ENCODE results near the gene GTSE1.

GTSE1 gene

DNA sequence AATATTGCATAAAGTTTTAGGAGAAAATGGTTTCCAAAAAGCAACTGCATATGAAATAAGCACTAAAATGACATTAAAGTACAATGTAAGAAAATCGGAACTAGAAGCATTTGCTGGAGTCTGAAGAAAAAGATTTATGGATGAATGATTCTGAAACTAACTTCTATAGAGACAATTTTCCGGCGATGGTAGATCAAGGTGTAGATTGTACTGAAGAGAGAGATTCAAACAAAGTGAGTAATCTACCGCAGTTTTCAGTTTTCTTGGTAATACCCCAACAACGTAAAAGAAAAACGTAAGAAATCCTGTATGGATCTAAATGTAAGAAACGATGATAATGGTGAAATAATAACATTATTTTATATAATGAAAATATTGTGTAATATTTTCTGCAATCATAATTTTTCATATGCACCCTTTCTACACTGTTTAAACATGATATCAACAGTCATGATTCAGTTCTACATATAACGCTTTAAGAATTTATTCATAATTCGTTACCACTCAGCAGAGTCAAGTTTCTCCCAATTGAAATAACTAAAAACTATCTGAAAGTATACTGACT, 44.8 kb upstream of the GTSE1 start:
- H3K56ac ChIP-seq (ENCODE audit: low read length) = no peak overlapping the region
- no peak overlapping the region for H2BK5ac ChIP-seq (ENCODE audit: low read length)
- no peak overlapping the region for H3K4me3 ChIP-seq (ENCODE audit: low read length)
- H3K36me3 ChIP-seq (ENCODE audit: control insufficient read depth, insufficient read depth, low read length) = no peaks in the 10 kb centered on the region
- H3K4ac ChIP-seq (ENCODE audit: low read depth, low read length) = no peak overlapping the region
- no peak overlapping the region for H3K27ac ChIP-seq (ENCODE audit: low read depth, low read length)
- no peak overlapping the region for H3K23ac ChIP-seq (ENCODE audit: low read length)
- DNase-seq = no peak
- no peak overlapping the region for H3K18ac ChIP-seq (ENCODE audit: low read length)
- no peak overlapping the region for H3K4me2 ChIP-seq (ENCODE audit: low read length)
- H2AK5ac ChIP-seq (ENCODE audit: low read length) = no peak overlapping the region
- no peak overlapping the region for H4K8ac ChIP-seq (ENCODE audit: low read depth, low read length)
- H3K9ac ChIP-seq (ENCODE audit: low read length) = no peak overlapping the region
- no peak overlapping the region for H4K5ac ChIP-seq (ENCODE audit: low read length)
- H3K27me3 ChIP-seq (ENCODE audit: insufficient read depth, low read length, poor library complexity) = no peaks in the 10 kb centered on the region
- no peaks in the 10 kb centered on the region for H3K4me1 ChIP-seq (ENCODE audit: control insufficient read depth, low read depth, low read length)
- H3K79me1 ChIP-seq (ENCODE audit: low read length) = no peaks in the 10 kb centered on the region
- H3K79me2 ChIP-seq (ENCODE audit: control insufficient read depth, insufficient read depth, low read length) = no peaks in the 10 kb centered on the region
- 100% methylated on average over 2 of the region's 9 CpGs for WGBS (ENCODE audit: extremely low coverage, insufficient coverage, low lambda C conversion rate)
- no peak overlapping the region for H2BK15ac ChIP-seq (replicated peaks; ENCODE audit: low read depth)
- H2BK120ac ChIP-seq (ENCODE audit: low read depth, low read length) = no peak overlapping the region

DNA sequence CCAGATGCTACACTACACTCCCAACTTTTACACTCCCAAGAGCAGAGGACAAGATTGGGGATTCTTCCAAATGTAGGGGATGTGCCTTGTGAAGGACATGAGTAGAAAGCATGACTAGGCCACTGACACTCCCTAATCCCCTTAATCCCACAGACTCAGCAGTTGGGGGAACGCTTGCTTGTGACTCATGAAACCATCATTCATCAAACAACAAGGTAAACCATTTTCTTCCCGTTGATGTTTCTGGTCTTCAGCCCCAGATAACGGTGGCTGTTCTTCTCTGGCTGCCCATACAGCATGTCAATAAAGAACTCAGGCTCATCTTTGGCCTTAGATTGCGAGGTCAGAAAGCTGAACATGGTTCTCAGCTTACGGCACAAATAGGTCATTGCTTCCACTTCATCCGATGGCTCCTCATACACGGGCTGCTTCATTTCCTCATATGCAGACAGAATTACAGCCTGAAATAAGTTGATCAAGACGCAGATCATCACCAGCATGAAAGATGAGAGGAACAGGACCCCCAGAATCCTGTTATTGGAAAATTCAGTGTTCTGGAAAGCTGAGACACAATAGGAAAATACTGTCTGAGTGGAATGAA, 40.2 kb upstream of the GTSE1 start:
- Histone ChIP-seq H3K79me1 (ENCODE audit: low read length) (no peaks in the 10 kb centered on the region), H2AK5ac (ENCODE audit: low read length) (no peak overlapping the region), H3K27ac (ENCODE audit: low read depth, low read length) (no peak overlapping the region), H3K23ac (ENCODE audit: low read length) (no peak overlapping the region), H3K18ac (ENCODE audit: low read length) (no peak overlapping the region), H3K56ac (ENCODE audit: low read length) (no peak overlapping the region), H3K4ac (ENCODE audit: low read depth, low read length) (no peak overlapping the region), H2BK5ac (ENCODE audit: low read length) (no peak overlapping the region), H3K4me2 (ENCODE audit: low read length) (no peak overlapping the region), H3K4me3 (ENCODE audit: low read length) (no peak overlapping the region), H3K9ac (ENCODE audit: low read length) (no peak overlapping the region), H2BK15ac (replicated peaks; ENCODE audit: low read depth) (no peak overlapping the region), H3K27me3 (ENCODE audit: insufficient read depth, low read length, poor library complexity) (peaks cover 2% of the 10 kb centered on the region), H4K5ac (ENCODE audit: low read length) (no peak overlapping the region), H3K36me3 (ENCODE audit: control insufficient read depth, insufficient read depth, low read length) (no peaks in the 10 kb centered on the region), H2BK120ac (ENCODE audit: low read depth, low read length) (no peak overlapping the region), H4K8ac (ENCODE audit: low read depth, low read length) (no peak overlapping the region), H3K79me2 (ENCODE audit: control insufficient read depth, insufficient read depth, low read length) (no peaks in the 10 kb centered on the region), H3K4me1 (ENCODE audit: control insufficient read depth, low read depth, low read length) (no peaks in the 10 kb centered on the region)
- no peak for DNase-seq
- no CpG with 5 or more reads among the region's 8 CpGs for WGBS (ENCODE audit: extremely low coverage, insufficient coverage, low lambda C conversion rate)

DNA sequence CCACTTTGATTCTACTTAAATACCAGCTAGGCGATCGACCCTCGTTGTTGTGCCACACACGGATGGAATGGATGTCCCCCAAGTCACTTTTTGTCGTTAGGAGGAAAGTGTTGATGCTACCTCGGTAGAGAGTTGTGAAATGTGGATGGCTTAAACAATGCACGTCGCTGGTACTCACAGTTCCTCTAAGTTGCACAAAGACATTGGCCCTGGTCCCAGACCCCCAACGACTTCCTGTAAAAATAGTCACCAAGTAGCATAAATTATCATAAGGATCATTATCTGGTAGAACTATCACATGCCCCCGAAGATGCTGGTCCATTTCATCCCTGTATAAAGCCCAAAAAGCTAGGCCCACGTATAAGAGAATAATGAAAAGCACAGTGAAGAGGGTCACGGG, 37.3 kb upstream of the GTSE1 start:
- Histone ChIP-seq H2BK15ac (replicated peaks; ENCODE audit: low read depth) (no peak overlapping the region), H3K27me3 (ENCODE audit: insufficient read depth, low read length, poor library complexity) (peaks cover 9% of the 10 kb centered on the region), H3K79me2 (ENCODE audit: control insufficient read depth, insufficient read depth, low read length) (no peaks in the 10 kb centered on the region), H2AK5ac (ENCODE audit: low read length) (no peak overlapping the region), H3K4ac (ENCODE audit: low read depth, low read length) (no peak overlapping the region), H2BK5ac (ENCODE audit: low read length) (no peak overlapping the region), H3K18ac (ENCODE audit: low read length) (no peak overlapping the region), H3K27ac (ENCODE audit: low read depth, low read length) (no peak overlapping the region), H3K4me3 (ENCODE audit: low read length) (no peak overlapping the region), H3K36me3 (ENCODE audit: control insufficient read depth, insufficient read depth, low read length) (no peaks in the 10 kb centered on the region), H3K23ac (ENCODE audit: low read length) (no peak overlapping the region), H2BK120ac (ENCODE audit: low read depth, low read length) (no peak overlapping the region), H3K79me1 (ENCODE audit: low read length) (no peaks in the 10 kb centered on the region), H3K4me2 (ENCODE audit: low read length) (no peak overlapping the region), H4K8ac (ENCODE audit: low read depth, low read length) (no peak overlapping the region), H3K56ac (ENCODE audit: low read length) (no peak overlapping the region), H3K9ac (ENCODE audit: low read length) (no peak overlapping the region), H4K5ac (ENCODE audit: low read length) (no peak overlapping the region), H3K4me1 (ENCODE audit: control insufficient read depth, low read depth, low read length) (no peaks in the 10 kb centered on the region)
- no peak for DNase-seq
- no CpG with 5 or more reads among the region's 12 CpGs for WGBS (ENCODE audit: extremely low coverage, insufficient coverage, low lambda C conversion rate)

DNA sequence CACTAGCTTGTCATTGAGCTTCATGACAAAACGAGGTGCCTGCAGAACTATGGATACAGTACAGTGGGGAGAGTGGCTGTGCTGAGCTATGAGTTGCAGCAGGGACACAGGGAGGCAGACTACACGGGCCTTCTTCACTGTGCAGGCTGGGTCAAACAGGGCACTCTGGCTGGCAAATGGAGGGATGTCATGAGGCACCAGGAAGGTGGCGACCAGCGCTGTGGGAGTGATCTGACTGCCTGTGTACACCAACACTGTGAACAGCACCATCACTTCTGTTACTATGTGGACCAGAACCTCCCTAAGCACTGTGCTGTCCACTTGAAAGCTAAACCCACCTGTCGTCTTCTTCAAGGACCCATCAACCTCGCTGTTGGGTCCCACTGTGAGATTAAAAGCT, 36.6 kb upstream of the GTSE1 start:
- DNase-seq = no peak
- H3K79me2 ChIP-seq (ENCODE audit: control insufficient read depth, insufficient read depth, low read length) = no peaks in the 10 kb centered on the region

DNA sequence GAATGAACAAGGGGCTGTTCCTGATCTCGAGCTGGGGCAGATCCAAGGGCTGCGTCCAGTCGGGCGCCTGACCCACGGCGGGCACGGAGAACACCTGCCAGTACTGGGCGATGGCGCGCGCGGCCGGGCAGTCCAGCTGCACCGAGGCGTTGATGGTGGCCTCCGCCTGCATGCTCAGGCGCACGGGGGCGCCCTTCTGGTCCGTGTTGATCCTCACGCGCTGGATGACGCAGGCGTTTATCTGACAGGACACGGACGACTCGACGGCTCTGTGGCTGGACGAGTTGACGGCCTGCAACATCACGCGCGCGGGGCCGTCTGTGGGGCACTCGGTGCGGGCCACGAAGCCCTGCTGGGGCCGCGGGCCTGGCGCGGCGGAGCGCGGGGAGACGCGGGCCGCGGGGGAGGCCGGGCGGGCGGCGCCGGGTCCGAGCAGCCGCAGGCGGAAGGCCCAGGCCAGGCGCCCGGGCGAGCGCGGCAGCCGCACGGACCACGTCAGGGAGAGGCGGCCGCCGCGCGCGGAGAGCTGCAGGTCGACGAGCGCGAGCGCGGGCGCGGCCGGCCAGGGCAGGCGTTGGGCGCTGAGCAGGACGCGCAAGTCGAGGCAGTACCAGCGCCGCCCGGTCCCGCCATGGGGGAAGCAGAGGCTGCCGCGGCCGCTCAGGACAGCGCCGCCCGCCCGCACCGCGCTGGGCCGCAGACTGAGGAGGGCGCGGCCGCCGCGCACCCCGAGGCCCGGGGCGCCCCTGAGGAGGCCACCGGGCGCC, 34.0 kb upstream of the GTSE1 start:
- H3K4me1 ChIP-seq (ENCODE audit: control insufficient read depth, low read depth, low read length) = no peaks in the 10 kb centered on the region
- peak overlapping the region; percentile 38 for H3K4me2 ChIP-seq (ENCODE audit: low read length)
- no CpG with 5 or more reads among the region's 109 CpGs for WGBS (ENCODE audit: extremely low coverage, insufficient coverage, low lambda C conversion rate)
- H2AK5ac ChIP-seq (ENCODE audit: low read length) = no peak overlapping the region
- peak overlapping the region; percentile 24 for H3K23ac ChIP-seq (ENCODE audit: low read length)
- peak overlapping the region; percentile 54 for H3K9ac ChIP-seq (ENCODE audit: low read length)
- H3K36me3 ChIP-seq (ENCODE audit: control insufficient read depth, insufficient read depth, low read length) = no peaks in the 10 kb centered on the region
- H3K56ac ChIP-seq (ENCODE audit: low read length) = peak overlapping the region; percentile 84
- no peak overlapping the region for H4K5ac ChIP-seq (ENCODE audit: low read length)
- no peak overlapping the region for H2BK5ac ChIP-seq (ENCODE audit: low read length)
- H3K27me3 ChIP-seq (ENCODE audit: insufficient read depth, low read length, poor library complexity) = peaks cover 9% of the 10 kb centered on the region
- no peak overlapping the region for H3K4me3 ChIP-seq (ENCODE audit: low read length)
- H2BK15ac ChIP-seq (replicated peaks; ENCODE audit: low read depth) = no peak overlapping the region
- H3K79me2 ChIP-seq (ENCODE audit: control insufficient read depth, insufficient read depth, low read length) = no peaks in the 10 kb centered on the region
- no peaks in the 10 kb centered on the region for H3K79me1 ChIP-seq (ENCODE audit: low read length)
- H4K8ac ChIP-seq (ENCODE audit: low read depth, low read length) = no peak overlapping the region
- H3K4ac ChIP-seq (ENCODE audit: low read depth, low read length) = peak overlapping the region; percentile 17
- H2BK120ac ChIP-seq (ENCODE audit: low read depth, low read length) = no peak overlapping the region
- peak overlapping the region; percentile 57 for H3K18ac ChIP-seq (ENCODE audit: low read length)
- DNase-seq = peak; percentile 84
- H3K27ac ChIP-seq (ENCODE audit: low read depth, low read length) = no peak overlapping the region

More for the DNA sequence above, 36.6 kb upstream of the GTSE1 start:
- Histone ChIP-seq H4K8ac (ENCODE audit: low read depth, low read length) (no peak overlapping the region), H2BK15ac (replicated peaks; ENCODE audit: low read depth) (no peak overlapping the region), H2BK5ac (ENCODE audit: low read length) (no peak overlapping the region), H3K9ac (ENCODE audit: low read length) (no peak overlapping the region), H3K36me3 (ENCODE audit: control insufficient read depth, insufficient read depth, low read length) (no peaks in the 10 kb centered on the region), H3K23ac (ENCODE audit: low read length) (no peak overlapping the region), H2AK5ac (ENCODE audit: low read length) (no peak overlapping the region), H2BK120ac (ENCODE audit: low read depth, low read length) (no peak overlapping the region), H3K4me1 (ENCODE audit: control insufficient read depth, low read depth, low read length) (no peaks in the 10 kb centered on the region), H3K27ac (ENCODE audit: low read depth, low read length) (no peak overlapping the region), H3K4me3 (ENCODE audit: low read length) (no peak overlapping the region), H3K79me1 (ENCODE audit: low read length) (no peaks in the 10 kb centered on the region), H3K18ac (ENCODE audit: low read length) (no peak overlapping the region), H3K4me2 (ENCODE audit: low read length) (no peak overlapping the region), H4K5ac (ENCODE audit: low read length) (no peak overlapping the region), H3K4ac (ENCODE audit: low read depth, low read length) (no peak overlapping the region), H3K56ac (ENCODE audit: low read length) (no peak overlapping the region), H3K27me3 (ENCODE audit: insufficient read depth, low read length, poor library complexity) (peaks cover 9% of the 10 kb centered on the region)
- WGBS (ENCODE audit: extremely low coverage, insufficient coverage, low lambda C conversion rate) = no CpG with 5 or more reads among the region's 6 CpGs

All from mesendoderm (in vitro differentiated cells).